Measurements from ENCODE around the gene PDGFC.

DNA sequence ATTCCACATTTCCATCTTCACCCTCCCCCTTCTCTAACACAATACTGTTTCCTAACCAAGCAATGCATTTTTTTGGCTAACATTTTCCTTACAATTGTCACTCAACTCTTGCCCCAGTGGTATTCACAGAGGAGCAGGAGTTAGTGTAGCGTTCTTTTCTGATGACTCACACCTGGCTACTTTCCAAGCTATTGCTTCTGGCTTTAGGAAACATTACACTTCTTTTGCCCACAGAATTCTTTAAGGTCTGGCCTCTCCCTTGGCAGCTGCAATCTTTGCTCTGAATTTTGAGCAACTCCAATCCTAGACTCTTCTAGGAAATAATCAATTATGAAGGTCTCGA is 27.5 kb upstream of the PDGFC start:
- TF ChIP-seq, protein P1, sequence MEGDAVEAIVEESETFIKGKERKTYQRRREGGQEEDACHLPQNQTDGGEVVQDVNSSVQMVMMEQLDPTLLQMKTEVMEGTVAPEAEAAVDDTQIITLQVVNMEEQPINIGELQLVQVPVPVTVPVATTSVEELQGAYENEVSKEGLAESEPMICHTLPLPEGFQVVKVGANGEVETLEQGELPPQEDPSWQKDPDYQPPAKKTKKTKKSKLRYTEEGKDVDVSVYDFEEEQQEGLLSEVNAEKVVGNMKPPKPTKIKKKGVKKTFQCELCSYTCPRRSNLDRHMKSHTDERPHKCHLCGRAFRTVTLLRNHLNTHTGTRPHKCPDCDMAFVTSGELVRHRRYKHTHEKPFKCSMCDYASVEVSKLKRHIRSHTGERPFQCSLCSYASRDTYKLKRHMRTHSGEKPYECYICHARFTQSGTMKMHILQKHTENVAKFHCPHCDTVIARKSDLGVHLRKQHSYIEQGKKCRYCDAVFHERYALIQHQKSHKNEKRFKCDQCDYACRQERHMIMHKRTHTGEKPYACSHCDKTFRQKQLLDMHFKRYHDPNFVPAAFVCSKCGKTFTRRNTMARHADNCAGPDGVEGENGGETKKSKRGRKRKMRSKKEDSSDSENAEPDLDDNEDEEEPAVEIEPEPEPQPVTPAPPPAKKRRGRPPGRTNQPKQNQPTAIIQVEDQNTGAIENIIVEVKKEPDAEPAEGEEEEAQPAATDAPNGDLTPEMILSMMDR (IDR thresholded peaks at IDR 0.05; ENCODE audit: poor library complexity): no peak
- TF ChIP-seq EZH2phosphoT487 (IDR thresholded peaks at IDR 0.05; ENCODE audit: low read depth, severe bottlenecking, unreplicated experiment): no peak
- TF ChIP-seq EZH2 (IDR thresholded peaks at IDR 0.05; ENCODE audit: borderline replicate concordance): no peak

Data from hepatocyte (in vitro differentiated cells).